Measurements from ENCODE around the gene GPHB5.
"Not testable (repeated sequence)": the region's sequence is repeated elsewhere in the genome, so short reads cannot be mapped to it uniquely, and the experiment has no call there.

The GPHB5 gene

DNA sequence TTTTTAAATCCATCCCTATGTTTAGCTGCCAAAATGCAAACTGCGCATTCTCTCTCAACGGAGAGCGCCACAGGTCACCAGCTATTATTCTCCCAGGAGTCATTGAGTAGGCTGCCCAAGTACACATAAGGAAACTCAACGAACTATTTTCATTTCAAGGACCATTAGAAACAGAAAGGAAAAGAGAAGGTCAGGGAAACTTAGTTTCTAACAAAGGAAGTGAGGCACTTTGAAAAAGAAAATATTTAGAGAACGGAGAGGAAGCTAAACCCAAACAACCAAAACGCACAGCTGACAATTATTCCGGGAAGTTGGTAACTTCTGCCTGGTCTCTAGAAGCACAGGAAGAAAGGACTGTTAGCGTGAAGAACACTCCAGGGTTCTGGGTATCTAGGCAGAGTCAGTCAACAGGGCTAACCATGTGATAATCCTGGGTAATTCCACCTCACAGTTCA is 23.5 kb downstream of the GPHB5 start:
- no peak for DNase-seq (ENCODE audit: low read depth)

DNA sequence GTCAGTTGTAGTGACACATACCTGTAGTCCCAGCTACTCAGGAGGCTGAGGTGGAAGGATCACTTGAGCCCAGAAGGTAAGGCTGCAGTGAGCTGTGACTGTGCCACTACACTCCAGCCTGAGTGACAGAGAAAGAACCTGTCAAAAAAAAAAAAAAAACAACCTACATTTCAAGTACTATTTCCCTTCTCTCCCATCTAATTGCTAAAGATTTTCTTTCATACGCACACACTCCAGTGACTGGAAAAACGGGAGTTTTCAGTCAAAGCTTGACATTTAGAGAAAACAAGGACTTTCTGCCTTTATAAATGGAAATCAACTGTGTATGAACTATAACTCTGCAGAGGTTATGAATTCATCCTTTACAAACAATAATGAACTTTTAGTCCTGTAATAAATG is 25.9 kb downstream of the GPHB5 start:
- no peak for DNase-seq (ENCODE audit: low read depth)

DNA sequence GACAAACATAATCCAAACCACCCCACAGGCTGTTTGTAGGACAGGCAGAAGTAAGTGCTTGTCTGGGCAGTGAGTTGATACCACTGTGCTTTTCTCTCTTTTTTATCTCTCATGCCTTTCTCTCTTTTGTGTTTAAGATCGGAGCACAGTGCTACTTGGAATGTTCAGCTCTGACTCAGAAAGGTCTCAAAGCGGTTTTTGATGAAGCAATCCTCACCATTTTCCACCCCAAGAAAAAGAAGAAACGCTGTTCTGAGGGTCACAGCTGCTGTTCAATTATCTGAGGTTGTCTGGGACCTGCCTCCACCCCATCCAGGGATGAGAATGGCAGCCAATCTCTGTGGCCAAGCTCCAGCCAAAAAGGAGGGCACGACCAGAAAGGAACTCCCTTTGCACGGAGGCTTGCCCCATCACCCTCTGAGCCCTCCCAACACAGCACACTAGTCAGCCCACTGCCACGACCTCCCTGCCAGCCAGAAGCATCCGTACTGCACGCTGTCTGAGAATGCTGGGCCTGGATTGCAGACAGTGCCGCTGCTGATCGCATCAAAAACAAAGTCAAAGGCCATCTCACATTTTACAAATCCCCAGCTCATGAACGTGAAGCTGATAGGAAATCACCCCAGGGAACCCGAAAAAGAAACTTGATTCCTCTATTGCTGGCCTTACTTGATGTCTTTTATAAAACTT is 27.8 kb downstream of the GPHB5 start:
- DNase-seq (ENCODE audit: low read depth): no peak

DNA sequence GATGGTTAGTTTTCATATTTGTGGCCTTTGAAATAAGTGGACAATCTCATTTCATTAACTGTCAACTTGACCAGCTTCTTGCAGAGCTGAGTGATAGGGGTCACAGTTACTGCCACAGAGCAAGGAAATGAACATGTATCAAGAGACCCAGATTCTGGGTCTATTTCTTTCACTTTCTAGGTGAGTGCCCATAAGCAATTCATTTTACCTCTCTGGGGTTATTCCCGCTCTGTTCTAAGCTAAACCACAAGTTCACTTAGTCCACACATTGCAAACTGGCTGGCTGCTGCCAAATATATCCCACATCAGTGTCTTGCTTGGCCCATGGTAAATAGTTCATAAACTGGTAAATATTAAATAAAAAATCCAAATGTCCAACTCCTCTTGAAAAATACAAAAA is 29.9 kb downstream of the GPHB5 start:
- no peak for DNase-seq (ENCODE audit: low read depth)

DNA sequence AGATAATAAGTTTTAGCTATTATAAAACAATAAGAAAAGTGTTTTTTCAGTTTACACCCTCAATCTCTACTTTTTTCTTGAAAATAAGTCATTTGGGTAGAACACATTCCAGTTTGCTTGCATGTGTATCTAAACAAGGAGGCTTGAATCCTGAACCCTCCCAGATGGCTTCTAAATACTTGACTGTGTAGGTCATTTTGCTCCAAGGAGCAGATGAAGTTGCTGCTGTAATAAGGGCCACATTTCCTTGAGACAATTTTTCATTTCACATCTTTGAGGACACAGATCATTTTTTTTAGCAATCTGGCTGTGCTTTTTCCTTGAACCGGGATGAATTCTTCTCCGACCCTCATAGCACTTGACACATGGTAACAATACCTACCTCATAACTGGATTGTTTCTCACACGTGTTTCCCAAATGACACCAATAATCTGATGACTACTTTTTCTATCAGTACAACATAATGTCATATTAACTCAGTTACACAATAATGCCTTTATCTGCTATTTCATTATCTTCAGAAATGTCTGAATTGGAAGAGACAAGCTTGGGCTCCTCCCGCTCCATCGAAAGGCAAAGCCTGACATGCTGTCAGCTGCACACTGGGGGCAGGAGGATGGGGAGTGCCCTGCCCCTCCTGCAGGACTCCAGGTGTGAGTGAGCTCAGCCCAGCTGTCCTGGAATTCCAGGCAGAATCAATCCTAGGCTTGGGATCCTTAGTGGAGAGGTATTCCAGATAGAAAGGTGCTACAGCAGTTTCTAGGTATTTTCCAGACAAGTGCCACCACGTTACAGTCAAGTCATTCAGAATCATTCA is 30.9 kb downstream of the GPHB5 start:
- no peak for DNase-seq (ENCODE audit: low read depth)

DNA sequence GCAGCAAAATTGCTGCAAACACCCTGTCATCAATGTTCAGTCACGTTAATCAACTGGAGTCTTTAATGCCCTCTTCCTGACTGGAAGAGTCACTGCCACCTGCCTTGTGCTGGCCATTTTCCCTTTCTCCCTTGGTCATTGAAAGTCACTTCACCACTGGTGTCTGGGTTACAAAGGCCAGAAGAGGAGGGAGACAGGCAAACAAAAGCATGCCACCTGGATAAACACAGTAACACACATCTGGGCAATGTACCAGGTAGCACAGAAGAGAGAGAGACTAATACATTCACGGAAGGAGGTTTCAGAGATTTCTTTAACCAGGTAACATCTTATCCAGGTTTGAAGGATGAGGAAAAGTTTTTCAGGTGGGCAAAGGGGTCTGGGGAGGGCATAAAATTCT is 32.7 kb downstream of the GPHB5 start:
- no peak for DNase-seq (ENCODE audit: low read depth)

DNA sequence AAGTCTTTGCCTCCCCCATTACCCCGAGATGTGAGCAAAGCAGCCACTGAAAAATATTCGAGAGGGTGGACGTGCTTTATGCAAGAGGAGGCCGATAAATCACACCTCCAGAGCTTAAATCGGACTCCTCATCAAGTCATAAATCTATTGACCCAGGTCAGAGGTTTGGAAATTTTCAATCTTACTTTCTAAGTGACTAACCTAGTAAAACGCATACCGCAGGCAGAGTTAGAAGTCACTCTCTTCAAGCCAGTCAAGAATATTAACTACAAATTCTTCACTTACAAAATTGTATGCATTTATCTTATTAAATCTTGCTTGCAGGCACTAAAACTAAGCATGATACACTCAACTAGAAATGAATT is 34.9 kb downstream of the GPHB5 start:
- no peak for DNase-seq (ENCODE audit: low read depth)

DNA sequence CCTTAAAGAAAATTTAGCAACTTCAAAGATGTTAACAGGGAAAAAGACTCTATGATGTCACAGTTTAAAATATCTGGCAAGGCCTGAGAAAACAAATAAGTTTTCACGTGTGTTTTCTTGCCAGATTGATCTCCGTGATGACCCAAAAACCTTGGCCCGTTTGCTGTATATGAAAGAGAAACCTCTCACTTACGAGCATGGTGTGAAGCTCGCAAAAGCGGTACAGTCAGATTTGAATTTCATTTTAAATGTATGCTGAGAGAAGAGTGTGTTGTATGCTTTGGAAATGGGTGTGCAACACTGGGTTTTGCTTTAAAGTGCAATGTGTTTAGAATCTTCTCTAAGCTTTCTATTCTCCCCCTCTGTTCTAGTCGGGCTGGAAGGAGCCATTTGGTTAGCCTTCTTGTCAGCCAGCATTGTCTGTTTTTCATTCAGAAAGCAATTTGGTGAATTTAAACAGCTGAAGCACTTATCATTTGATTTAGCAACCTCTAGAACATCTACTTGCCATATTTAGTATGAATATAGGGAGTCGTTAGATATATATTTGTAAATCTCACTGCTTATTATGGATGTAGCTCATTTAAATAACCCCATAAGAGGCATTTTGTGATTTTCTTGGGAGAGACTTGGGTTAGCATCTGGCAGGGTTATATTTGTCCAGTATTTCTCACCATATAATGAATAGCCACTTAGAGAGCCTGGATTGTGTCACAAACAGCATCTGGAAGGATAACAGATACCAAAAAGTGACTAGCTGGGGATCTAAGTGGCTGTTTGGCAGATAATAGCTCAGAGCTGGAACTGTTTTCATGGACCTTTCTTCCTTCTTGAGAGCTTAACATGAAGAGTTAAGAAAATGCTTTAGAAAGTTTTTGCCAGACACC is 35.5 kb downstream of the GPHB5 start:
- no peak for DNase-seq (ENCODE audit: low read depth)

DNA sequence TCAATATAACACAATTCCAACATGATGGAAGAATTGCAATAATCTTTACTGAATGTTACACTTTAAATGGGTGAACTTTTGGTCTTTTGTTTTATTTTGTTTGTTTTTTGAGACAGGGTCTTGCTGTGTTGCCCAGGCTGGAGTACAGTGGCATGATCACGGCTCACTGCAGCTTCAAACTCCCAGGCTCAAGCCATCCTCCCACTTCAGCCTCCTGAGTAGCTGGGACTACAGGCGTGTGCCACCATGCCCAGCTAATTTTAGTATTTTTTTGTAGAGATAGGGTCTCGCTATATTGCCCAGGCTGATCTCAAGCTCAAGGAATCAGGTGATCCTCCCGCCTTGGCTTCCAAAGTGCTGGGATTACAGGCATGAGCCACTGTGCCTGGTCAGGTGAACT is 38.8 kb downstream of the GPHB5 start:
- DNase-seq (ENCODE audit: low read depth): not testable (repeated sequence)

DNA sequence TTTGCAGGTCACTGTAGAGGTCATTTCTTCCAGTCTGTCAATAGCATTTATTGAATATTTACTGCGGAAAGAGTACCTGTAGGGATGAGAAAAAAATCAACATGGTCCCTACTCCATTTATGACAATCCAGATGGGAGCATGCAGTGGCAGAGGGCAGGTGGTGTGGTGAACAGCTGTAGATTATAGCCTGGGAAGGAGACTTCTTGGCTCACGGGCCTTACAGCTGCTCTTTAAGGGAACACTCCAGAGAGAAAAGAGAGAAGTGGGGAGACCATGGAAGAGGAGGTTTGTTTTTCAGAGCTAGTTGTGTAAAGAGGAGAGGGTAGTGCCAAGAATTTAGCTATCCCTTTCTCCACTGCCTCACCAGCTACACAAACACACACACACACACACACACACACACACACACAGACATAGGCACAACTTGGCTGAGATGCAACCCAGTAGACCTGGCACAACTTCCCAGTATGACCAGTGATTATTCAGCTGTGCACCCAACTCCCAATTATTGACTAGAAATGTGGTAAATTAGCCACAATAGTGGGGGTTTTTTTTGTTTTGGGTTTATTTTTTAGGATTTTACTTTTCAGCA is 41.0 kb downstream of the GPHB5 start:
- no peak for DNase-seq (ENCODE audit: low read depth)

DNA sequence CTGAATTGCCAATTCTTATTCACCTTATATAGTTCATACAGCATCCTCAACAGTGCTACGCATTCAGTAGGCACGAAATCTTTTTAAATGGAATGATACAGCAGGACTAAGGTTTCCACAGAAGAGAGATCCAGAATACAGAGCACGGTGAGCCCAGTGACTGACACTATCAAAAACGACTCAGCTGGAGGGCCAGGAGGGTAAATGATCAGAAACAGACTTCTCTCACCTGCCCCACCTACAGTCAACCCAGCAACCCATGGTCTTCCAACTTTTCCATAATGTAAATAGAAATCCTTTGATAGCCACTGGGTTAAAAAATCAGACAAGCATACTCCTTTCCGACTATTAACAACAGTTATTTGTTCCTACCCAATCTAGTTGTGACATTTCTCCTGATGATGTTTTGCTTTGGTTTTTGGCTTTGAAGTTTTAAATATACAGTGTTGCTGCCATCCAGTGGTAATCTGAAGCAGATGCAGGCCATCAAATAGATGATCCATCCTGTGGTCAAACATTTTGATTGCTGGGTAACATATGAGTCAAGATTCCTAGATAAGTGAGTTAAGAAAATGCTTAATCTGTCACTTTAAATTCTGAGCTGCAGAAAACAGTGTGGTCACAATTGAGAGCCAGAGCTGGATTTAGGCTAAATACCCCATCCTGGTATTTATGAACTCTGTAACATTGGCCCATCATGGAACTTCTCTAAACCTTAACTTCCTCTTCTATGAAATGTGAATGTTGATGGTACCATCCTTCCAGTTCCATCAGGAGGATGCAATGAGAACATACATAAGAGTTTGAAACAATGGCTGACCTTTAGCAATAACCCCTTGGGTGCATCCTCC is 42.0 kb downstream of the GPHB5 start:
- DNase-seq (ENCODE audit: low read depth): no peak

DNA sequence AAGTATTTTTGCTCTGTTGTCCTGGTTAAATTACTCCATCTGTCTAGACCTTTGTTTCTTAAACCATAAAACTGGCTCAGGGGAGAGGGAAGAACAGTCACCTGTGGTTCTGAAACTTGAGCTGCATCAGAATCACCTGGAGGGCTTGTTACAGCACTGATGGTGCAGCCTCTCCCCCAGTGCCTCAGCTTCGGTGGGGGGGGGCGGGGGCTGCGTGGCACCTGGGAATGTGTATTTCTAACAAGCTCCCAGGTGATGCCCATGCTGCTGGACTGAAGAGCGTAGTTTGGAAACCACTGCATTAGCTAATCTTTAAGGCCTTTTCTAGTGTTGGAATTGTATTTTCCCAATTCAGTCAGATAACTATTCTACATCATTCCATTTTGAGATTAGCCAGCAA is 42.7 kb downstream of the GPHB5 start:
- no peak for DNase-seq (ENCODE audit: low read depth)

DNA sequence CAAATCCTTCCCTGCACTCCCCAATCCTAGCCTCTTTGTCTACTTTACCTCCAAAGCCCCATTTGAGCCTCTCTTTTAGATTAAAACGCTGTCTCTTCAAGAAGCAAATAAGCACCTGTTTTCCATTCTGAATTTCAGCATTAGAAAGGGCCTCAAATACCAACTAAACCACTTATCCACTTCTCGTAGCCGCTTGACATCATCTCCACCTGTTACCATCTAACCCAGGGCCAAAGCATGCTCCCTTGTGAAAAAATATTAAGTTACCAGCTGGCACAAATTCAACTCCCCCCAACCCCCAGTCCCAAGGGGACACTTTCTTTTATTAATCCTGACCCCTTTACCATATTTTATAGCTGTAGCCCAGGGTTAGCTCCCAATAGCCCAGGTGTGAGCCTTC is 43.1 kb downstream of the GPHB5 start:
- no peak for DNase-seq (ENCODE audit: low read depth)

DNA sequence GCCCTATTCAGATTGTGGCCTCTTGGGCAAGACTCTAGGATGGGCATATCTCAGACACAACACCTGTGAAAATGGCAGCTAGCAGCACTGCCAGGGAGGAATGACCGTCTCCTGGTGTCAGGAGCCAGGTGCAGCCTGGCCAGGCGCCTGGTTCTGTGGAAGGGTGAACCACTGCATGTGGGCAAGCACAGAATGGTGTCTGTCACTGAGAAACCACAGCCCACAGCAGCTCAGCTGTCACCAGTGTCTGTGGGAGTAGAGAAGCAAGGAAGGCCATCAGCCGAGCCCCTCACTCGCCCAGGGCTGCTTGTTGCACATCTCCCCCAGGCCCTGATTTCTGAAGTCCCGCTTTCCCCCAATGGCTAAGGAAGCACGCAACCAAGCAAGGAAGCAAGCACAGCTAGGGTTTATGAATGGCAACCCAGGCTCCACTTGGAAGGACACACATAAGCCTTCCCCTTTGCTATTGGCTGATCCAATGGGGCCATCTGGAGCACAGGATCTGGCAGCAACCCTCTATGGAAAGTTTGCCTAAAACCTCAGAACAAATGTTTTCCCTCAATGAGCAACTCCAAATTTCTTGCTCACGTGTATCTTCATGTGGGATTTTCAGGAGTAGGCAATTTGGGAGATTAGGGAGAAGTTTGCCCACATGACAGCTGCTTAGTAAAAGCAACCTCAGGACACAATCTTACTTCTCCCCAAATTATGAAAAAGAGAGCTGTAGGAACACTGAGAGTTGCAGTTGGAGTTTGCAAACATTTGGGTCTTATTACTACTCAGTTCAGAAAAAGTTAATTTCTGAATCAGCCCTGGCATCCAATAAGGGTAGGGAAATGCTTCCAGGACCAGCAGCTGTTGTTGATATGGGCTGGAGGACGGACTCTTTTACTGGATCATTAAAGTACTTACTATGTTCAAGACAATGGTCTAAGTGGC is 44.7 kb downstream of the GPHB5 start:
- no peak for DNase-seq (ENCODE audit: low read depth)

DNA sequence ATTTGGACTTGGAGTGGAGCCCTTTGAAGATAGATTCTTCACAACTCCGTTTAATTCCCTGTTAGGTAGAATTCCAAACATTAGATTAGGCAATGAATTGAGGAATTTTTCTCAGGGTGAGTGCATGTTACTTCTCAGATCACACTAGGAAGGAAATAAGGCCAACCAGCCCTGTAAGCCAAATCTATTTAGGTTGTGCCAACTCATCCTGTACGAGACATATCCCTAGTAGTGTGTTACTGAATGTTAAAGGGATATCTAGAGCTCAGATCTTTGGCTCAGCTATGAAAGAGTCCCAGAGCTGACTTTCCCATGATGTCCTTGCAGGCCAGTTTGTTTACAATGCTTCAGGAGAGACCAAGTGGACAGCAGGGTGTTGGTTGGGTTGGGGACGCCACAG is 45.6 kb downstream of the GPHB5 start:
- DNase-seq (ENCODE audit: low read depth): no peak

DNA sequence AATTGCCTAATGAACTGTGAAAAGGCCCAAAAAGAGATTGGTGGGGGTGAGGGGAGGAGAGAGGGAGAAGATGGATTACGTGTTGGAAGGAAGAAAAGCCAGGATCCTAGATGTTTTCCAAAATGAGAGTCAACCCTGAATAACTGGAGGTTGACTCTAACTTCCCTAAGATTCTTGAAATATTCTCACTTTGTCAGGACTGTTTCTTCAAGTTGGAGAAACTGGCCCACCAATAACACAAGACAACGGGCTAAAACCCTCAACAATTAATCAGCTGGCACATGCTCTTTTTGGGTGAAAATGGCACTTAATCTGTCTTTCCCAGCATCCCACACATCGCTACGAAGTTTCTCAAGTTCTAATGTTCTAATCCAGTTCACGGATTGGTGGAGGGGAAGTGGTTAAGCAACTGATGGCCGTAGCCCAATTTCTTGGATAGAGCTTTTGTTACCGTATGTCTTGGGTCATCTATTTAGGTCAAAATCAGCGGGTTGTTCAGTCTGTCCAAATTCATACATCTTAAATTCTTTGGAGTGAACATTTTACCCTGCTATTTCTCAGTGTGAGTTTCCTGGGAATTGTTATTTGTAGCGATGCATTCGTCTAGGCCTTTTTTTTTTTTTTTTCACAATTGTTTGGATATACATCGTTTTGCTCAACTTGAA is 49.0 kb downstream of the GPHB5 start:
- DNase-seq (ENCODE audit: low read depth): no peak

DNA sequence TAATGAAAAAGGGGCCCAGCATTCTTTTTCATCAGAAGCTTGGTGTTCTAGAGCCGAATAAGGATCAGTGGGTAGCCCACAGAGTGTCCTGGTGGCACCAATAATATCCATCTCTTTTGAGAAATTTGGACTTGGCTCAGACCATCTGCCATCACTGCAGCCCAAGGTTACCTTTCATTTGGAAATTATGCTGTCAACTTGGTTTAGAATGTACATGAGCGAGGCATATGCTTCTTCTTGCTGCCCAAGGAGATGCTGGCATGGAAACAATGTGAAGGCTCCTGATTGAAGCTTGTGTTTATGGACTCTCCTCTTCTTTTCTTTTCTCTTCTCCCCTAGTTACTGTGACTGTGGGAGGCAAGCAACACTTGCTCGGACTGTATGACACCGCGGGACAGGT is 50.0 kb downstream of the GPHB5 start:
- no peak for DNase-seq (ENCODE audit: low read depth)

DNA sequence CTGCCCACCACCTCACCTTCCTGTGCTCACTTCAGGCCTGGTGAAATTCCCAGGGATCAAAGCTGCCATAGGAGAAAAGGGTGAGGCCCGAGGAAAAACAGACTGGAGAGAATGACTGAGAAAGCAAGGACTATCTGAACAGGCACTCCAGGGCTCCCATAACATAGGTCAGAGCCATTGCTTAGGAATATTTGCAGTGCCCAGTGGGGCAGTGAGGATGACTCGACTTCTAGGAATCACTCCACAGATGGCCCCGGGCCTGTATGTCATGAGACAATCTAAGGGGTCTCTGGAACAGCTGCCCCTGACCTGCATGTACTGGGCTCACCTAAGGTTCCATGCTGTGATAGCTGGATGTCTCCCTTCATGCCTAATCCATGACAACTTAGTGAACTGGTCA is 51.6 kb downstream of the GPHB5 start:
- no peak for DNase-seq (ENCODE audit: low read depth)

DNA sequence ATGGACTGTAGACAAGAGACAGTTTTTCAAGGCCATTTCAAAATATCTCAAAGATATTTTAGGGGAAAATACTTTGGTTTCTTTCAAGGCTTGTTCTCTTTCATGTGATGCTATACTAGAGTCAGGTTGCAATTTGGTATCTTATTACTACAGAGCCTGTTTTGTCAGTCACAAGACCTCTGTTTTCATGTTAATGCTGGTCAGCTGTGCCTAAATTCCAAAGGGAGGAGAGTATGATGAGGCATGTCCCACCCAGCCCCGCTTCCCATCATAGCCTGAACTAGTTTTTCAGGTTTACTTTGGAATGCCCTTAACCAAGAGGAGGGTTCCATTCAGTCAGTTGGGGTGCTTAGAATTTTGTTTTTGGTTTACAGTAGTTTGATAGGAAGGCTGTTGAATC is 52.6 kb downstream of the GPHB5 start:
- DNase-seq (ENCODE audit: low read depth): no peak

Data from activated T-cell treated with anti-CD3 and anti-CD28 coated beads for 1 hour (primary cell).